Raji (cell line): Measurements from ENCODE around the gene HLA-DQA1.

Experiments
- POLR2A ChIP-seq: IDR thresholded peaks from 2 replicates; pipeline ENCODE4 v1.6.1; 2011; ENCODE audit warnings: low read depth, low read length, control low read depth; ENCODE audit not compliant: insufficient read depth

The HLA-DQA1 gene

DNA sequence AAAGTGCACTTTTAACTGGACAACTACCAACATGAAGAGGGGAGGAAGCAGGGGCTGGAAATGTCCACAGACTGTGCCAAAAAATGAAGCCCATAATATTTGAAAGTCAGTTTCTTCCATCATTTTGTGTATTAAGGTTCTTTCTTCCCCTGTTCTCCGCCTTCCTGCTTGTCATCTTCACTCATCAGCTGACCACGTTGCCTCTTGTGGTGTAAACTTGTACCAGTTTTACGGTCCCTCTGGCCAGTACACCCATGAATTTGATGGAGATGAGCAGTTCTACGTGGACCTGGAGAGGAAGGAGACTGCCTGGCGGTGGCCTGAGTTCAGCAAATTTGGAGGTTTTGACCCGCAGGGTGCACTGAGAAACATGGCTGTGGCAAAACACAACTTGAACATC, 3.9 kb downstream of the HLA-DQA1 start:
- no peak for TF ChIP-seq POLR2A

DNA sequence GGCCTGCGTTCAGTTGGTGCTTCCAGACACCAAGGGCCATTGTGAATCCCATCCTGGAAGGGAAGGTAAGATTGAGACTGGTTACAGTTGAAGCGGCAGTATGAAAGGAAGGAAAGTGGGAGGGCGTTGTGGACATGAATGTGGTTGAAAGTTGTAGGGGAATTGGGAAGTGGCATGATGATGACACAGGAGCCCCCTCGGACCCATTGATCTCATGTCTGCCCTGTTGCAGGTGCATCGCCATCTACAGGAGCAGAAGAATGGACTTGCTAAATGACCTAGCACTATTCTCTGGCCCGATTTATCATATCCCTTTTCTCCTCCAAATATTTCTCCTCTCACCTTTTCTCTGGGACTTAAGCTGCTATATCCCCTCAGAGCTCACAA, 5.5 kb downstream of the HLA-DQA1 start:
- TF ChIP-seq POLR2A = no peak

DNA sequence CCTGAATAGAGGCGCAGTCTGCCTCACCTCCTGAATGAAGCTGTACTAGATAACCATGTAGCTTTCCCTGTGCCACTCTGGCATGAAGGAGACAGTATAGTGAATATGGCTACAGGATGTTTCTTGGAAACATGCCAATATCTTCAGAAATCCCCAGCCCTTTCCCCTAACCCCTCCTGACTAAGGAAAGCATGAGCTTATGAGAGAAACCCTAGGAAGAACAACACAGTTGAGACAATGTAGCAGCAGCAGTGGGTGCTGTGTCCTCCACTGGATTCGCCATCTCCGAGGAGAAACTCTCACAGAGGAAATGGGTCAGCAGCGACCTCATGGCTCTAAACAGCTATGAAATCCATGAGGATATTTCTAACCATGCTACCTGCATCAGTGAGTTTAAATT, 6.7 kb downstream of the HLA-DQA1 start:
- TF ChIP-seq POLR2A = no peak

DNA sequence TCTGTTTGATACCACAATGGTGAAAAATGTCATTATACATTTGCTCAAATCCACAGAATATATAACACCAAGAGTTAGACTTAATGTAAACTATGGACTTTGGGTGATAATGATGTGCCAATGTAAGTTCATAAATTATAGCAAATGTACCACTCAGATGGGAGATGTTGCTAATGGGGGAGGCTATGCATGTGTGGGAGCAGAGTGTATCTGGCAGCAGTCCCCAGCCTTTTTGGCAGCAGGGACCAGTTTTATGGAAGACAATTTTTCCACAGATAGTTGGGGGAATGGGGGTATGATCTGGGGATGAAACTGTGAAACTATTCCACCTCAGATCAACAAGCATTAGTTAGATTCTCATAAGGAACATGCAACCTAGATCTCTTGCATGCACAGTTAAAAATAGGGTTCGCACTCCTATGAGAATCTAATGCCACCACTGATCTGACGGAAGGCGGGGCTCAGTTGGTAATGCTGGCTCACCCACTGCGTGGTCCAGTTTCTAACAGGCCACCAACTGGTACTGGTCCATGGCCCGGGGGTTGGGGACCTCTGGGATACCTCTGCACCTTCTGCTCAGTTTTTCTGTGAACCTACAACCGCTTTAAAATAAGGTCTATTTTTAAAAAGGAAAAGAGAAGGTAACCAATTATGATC, 8.0 kb downstream of the HLA-DQA1 start:
- TF ChIP-seq POLR2A = no peak

DNA sequence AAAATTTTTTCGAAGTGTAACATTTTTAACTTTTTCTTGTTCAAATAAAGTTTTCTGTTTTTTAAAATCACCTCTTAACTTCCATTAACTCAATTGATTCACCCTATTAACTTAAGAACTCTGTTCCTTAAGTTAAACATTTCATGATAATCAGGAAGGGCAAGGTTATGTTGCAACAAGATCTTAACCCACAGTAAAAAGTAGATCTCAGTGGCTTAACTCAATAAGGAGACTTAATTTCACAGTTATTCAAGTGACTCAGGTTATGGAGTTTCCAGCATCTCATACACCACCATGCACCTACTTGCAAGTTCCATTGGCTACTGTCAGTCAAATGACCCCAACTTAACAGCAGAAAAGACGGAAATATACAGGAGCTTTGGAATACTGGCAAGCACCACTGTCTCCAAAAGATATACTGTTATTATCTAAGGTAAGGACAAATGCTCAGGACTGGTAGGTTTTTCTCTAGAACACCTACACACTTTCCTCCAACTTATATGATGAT, 18.1 kb downstream of the HLA-DQA1 start:
- no peak for TF ChIP-seq POLR2A

DNA sequence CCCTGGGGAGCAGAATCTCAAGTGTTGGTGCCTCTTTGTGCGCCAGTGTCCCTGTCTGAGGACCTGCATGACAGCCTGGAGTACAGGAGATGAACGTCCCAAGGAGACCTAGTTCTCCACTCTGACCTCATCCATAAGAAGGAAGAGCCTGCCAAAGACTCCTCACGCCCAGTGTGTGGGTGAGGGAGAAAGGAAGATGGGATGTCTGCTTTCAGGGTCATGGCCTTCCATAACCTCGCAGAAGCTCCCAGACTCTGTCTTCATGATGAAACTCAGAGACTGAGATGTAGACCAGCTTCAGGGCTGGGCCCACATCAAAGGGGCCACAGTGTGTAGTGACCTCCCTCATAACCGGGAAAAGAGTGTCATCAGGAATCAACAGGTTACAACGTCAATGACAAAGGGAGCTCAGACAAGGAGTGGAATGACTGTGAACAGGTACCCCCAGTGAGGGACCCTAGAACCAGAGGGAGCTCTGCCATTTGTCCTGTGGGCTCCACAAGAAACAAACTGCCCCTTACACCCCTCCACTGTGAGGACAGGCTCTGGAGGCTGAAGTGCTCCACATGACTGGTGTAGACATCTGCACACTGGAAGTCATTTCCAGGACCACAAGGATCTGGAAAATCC, 21.2 kb downstream of the HLA-DQA1 start:
- TF ChIP-seq POLR2A = no peak

DNA sequence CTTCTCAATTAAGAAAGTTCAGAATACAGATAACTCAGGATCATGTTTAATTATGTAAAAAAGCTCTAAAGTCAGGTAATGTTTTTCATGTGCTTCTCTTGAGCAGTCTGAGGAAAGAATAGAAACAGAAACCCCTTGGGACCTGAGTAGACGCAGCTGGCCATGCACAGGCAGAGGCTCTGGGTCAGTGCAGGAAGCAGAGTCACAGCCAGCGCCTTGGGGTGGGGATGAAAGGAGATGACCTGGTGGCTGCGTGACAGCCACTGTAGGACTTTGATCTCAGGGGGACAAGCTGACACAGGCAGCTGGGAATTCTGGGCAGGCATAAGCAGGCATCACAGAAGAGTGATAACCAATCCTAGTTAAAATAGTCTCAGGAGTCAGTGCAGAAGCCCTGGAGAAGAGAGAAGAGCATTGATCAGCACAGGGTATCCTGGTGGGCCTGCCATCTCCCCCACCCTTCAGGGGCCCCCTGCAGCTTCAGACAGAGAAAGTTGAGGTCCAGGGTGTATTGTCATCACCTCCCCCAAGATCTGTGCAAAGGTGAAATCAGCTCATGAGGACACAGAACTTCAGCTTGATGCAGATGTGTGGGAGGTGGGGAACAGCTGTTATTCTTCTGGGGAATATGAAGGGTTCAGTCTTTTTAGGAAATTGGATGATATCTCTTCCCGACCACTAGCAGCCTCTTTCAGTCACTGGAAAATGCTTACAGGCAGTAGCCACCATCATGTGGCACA, 22.8 kb downstream of the HLA-DQA1 start:
- TF ChIP-seq POLR2A = no peak

DNA sequence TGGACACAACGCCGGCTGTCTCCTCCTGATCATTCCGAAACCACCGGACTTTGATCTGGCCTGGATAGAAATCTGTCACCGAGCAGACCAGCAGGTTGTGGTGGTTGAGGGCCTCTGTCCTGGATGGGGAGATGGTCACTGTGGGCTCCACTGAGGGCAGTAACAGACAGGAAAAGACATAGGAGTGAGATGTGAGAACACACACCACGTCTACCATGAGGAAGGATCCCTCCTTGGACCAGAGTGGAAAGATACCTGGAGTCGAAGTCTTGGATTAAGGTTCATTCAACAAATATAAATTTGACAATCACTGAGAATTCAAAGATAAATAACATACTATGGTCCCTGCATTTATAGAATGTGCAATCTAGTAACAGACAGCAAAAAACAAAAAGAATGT, 24.9 kb downstream of the HLA-DQA1 start:
- TF ChIP-seq POLR2A = no peak

DNA sequence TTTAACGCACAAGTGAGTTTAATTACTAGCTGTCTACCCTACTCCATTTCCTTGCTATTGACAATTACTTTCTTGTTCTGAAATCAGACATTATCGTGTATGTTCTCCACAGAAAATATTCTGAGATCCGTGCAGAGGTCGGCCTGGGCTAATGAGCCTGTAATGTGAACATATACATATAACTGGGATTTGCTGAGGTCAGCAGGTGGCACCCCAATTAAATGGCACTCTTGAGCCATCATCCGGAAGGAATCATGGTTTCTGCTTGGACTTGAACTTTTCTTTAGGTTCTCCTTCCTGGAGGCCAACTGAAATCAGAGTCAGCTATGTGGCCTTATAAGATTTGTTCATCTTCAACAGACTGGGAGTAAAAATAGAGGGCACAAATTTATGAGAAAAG, 25.6 kb downstream of the HLA-DQA1 start:
- TF ChIP-seq POLR2A = no peak

DNA sequence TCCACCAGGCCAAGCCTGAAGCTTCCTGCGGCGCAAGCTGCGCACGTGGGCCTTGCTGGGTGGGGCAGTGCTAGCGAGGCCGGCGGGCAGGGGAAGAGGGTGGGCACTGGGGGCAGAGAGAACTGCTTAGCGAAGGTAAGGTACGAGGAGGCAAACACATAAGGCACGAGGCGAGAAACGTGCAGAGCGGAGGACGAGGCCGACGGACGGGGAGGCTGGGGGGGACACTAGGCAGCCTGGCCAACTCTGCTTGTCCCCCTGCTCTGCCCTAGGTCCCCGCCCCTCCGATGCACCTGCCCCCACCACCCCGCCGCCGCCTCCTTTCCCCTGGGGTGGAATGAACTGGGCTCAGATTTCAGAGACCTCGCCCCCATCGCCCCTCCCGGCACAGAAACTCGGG, 27.1 kb downstream of the HLA-DQA1 start:
- TF ChIP-seq POLR2A = no peak

DNA sequence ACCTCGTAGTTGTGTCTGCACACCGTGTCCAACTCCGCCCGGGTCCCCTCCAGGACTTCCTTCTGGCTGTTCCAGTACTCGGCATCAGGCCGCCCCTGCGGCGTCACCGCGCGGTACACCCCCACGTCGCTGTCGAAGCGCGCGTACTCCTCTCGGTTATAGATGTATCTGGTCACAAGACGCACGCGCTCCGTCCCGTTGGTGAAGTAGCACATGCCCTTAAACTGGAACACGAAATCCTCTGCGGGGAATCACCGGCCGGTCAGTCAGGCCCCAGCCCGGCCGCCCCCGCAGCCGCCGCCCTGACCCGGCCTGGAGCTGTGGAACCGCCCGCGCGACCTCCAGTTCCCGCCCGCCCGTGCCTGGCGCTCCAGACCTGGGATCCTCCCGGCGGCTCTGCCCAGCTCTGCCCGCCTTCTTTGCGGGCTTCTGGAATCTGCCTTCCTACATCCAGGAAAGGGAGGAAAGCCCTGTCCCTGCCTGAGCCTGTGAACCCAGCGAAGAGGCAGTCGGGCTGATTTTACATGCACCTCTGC, 27.7 kb downstream of the HLA-DQA1 start:
- TF ChIP-seq POLR2A = no peak

DNA sequence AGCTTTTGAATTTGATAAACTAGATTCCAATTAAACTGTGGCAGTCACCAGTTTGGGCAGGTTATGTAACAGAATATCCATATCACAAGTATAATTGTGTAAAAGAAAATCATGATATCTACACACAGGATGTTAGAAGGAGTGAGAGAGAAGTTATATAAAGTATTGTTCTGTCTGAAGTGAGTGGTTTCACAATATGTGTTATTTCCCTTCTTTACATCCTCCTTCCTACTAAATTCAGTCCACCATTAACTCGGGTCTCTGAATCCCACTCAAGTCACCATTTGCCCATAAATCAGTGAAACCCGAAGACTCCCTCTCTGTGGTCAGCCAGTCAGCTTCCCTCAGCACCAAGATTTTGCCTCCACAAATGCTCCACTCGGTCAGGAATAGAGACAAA, 28.5 kb downstream of the HLA-DQA1 start:
- no peak for TF ChIP-seq POLR2A

DNA sequence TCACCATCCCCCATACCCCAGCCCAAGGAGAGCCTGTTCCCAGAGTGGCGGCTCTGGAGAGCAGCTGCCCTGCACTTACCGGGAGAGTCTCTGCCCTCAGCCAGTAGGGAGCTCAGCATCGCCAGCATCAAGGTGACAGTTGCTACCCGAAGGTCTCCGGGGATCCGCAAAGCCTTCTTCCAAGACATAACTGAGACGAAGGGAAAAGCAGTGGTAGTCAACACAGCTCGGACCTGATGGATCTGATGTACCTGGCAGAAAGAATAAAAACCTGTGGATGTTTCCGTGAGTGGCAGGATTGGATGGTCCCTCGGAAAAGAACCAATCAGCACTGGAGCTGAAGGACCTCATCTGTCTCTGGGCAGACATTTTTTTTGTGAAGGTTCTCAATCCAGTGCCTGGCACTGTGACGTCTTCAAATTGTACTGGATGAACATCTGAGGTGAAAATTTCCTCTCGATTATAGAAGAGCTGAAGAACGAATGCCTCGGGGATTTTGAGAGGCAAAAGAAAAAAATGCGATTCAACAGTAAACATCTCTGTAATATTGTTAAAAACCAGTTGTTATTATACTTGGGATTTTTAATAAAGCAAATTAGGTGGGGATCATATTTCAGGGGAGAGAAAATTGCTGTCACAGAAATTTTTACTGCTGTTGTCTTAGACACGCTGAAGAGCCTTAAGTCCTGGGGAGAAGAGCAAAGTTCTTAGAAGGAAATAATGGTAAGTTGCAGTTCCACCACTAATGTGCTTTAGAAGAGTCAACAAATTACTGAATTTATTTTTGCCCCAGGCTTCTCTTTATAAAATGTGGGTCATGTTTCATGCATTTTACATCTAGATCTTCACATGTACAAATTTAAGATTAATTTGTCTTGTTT, 29.5 kb downstream of the HLA-DQA1 start, which contains the start of gene HLA-DQB1:
HLA-DQB1 (minus strand) TSS at position 238 of the 881 bp plus-strand sequence; CDS start at position 188, 50 bp downstream.
- TF ChIP-seq POLR2A = peak; percentile 38; the same call in 1 of the 2 replicates

DNA sequence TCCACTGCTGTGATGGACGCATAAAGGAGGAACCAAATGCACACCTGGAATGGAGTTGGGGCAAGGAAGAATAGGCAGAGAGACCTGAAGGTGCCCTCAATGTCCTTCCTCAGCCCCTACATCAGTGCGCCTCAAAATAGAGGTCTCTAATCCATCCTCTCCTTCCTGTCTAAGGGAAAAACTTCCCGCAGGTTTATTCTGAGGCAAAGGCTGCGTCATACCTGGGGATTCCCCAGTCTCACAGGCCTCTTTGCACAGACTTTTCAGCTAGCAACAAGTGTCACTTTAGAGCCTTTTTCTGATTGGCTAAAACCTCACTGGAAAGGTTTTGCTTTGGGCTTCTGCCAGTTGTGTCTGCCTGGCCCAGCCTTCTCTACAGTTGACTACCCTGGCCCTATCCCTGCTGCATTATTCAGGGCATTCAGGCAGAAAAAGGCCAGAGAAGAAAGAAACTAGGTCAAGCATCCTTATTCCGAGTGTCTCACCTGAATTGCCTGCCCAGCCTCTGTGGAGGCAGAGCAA, 31.1 kb downstream of the HLA-DQA1 start:
- TF ChIP-seq POLR2A = 0 out of 2 replicates have a peak, but pooled peaks have one; percentile 32
